Mesothelial cell of epicardium (in vitro differentiated cells): ENCODE results near the gene NTM. TPM values are rescaled to one million over a fixed set of nuclear protein-coding genes. Genes with fewer than 3 reads are reported as not detected.

Experiments used
- DNase-seq, 2 experiments: peaks; one replicate each; pipeline ENCODE4 v3.0.0; 2021; ENCODE audit warnings: low spot score in 2 of 2; ENCODE audit not compliant: unreplicated experiment in 2 of 2
- H3K27ac Mint-ChIP-seq: 2 replicates; pipeline ENCODE4 v1.8.0; 2021; ENCODE audit warnings: mixed read lengths
- H3K27me3 Mint-ChIP-seq: 2 replicates; pipeline ENCODE4 v1.8.0; 2021; ENCODE audit warnings: low read depth, mixed read lengths
- H3K36me3 Mint-ChIP-seq: 2 replicates; pipeline ENCODE4 v1.8.0; 2021; ENCODE audit warnings: mixed read lengths
- H3K4me1 Mint-ChIP-seq: 2 replicates; pipeline ENCODE4 v1.8.0; 2021; ENCODE audit warnings: mixed read lengths
- H3K4me3 Mint-ChIP-seq: 2 replicates; pipeline ENCODE4 v1.8.0; 2021; ENCODE audit warnings: mild to moderate bottlenecking, moderate library complexity, mixed read lengths
- H3K9me3 Mint-ChIP-seq: 2 replicates; pipeline ENCODE4 v1.8.0; 2021; ENCODE audit warnings: mixed read lengths
- total RNA-seq: library from RNA; stranded (reverse); gene quantifications from 3 replicates; pipeline ENCODE4 v1.2.1, GENCODE V29; 2021
- TF ChIP-seq, protein P1 (sequence below): fragments of 200-600 bp; sonication (generic); IDR thresholded peaks from one replicate; pipeline ENCODE4 v1.5.0; 2021; ENCODE audit warnings: antibody characterized with exemption; ENCODE audit not compliant: unreplicated experiment

Gene NTM
- total RNA-seq, 1 donor from 2014 or later, result 3.9 TPM

- Mint-ChIP-seq H3K4me3 (no peak overlapping the region), H3K9me3 (no peaks in the 10 kb centered on the region), H3K27me3 (peaks cover 40% of the 10 kb centered on the region), H3K36me3 (no peaks in the 10 kb centered on the region), H3K4me1 (no peaks in the 10 kb centered on the region), H3K27ac (no peak overlapping the region)
- no peak for DNase-seq
- TF ChIP-seq, protein P1, sequence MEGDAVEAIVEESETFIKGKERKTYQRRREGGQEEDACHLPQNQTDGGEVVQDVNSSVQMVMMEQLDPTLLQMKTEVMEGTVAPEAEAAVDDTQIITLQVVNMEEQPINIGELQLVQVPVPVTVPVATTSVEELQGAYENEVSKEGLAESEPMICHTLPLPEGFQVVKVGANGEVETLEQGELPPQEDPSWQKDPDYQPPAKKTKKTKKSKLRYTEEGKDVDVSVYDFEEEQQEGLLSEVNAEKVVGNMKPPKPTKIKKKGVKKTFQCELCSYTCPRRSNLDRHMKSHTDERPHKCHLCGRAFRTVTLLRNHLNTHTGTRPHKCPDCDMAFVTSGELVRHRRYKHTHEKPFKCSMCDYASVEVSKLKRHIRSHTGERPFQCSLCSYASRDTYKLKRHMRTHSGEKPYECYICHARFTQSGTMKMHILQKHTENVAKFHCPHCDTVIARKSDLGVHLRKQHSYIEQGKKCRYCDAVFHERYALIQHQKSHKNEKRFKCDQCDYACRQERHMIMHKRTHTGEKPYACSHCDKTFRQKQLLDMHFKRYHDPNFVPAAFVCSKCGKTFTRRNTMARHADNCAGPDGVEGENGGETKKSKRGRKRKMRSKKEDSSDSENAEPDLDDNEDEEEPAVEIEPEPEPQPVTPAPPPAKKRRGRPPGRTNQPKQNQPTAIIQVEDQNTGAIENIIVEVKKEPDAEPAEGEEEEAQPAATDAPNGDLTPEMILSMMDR, result no peak
These were observed 977.0 kb downstream of the NTM start for GRCh38 chr11:132347156-132348090.

DNA sequence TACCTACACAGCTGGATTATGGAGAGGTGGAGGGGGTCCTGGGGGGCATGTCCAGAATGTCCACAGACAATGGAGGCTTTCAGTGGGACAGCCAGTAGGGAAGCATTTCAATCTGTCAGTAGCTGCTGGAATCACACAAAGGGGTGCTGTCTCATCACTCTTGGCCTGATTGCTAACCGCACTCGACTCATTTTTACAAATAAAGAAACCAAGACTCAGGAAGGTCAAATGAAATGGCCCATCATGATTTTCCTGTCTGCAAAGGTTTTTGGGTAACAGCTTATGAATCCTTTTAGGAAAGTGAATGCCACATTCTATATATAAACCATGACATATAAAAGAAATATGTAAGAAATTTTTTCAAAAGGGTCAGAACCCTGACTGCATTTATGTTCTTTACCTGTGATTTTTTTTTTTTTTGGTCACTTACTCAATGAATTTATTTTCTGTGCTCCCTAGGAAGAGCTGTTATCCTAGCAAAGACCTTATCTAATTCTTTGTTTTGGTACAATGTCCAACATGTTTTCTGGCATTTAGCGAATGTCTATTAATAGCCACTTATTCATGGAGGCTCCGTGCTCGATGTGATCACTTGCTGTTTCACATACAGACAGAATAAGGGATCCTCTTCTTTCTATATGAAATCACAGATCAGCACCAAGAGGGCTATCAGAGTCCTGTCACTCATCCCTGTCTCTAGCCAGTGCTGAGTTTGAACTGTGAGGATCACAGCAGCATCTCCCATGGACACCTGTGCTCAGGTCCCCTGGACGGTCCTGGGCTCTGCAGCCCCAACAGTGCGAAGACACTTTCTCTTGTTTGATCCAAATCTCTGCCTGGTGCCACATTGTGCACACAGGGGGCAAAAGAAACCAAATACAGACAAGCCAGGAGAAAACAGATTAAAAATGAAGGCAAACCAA, 979.7 kb downstream of the NTM start:
- no peaks in the 10 kb centered on the region for H3K4me1 Mint-ChIP-seq
- H3K9me3 Mint-ChIP-seq, result no peaks in the 10 kb centered on the region
- no peak overlapping the region for H3K27ac Mint-ChIP-seq
- TF ChIP-seq, protein P1, result no peak
- no peak overlapping the region for H3K4me3 Mint-ChIP-seq
- no peaks in the 10 kb centered on the region for H3K36me3 Mint-ChIP-seq
- peaks cover 42% of the 10 kb centered on the region for H3K27me3 Mint-ChIP-seq
- no peak for DNase-seq

DNA sequence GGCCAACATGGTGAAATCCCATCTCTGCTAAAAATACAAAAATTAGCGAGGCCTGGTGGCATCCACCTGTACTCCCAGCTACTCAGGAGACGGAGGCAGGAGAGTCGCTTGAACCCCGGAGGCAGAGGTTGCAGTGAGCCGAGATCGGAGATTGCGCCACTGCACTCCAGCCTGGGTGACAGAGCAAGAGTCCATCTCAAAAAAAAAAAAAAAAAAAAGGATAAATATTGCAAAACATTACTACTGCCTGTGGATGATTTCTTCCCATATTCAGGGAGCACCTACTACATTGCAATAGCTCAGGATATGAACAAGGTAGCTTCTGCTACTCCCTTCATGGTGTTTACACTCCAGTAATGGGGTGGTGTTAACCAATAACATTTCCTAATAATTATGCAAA, 980.6 kb downstream of the NTM start:
- Mint-ChIP-seq H3K36me3 (no peaks in the 10 kb centered on the region), H3K27me3 (peaks cover 45% of the 10 kb centered on the region), H3K4me1 (no peaks in the 10 kb centered on the region), H3K27ac (no peak overlapping the region), H3K4me3 (no peak overlapping the region), H3K9me3 (no peaks in the 10 kb centered on the region)
- DNase-seq, result no peak
- TF ChIP-seq, protein P1, result no peak

- no peak for DNase-seq
- no peak overlapping the region for H3K4me3 Mint-ChIP-seq
- no peaks in the 10 kb centered on the region for H3K4me1 Mint-ChIP-seq
- H3K27ac Mint-ChIP-seq, result no peak overlapping the region
- TF ChIP-seq, protein P1, result no peak
- H3K36me3 Mint-ChIP-seq, result no peaks in the 10 kb centered on the region
- H3K9me3 Mint-ChIP-seq, result no peaks in the 10 kb centered on the region
- peaks cover 52% of the 10 kb centered on the region for H3K27me3 Mint-ChIP-seq
These were observed 982.1 kb downstream of the NTM start for GRCh38 chr11:132352497-132352896.

DNA sequence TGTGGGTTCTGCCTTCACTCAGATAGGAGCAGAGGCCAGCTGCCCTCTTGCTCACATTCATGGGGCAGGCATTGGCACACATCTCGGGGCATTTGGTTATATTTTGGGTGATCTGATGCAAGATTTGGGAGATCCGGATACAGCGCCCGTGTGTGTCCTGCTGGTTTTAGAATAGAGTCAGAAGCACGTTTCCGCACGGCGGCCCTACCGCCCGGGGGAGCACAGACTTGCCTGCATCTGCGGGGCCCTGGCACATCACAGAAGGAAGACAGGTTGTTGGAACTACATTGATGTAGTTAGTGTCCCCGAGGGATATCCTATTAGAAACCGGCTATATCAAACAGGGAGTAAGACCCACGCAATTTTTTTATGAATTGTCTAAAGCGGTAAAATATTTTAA, 982.8 kb downstream of the NTM start:
- no peak overlapping the region for H3K4me3 Mint-ChIP-seq
- TF ChIP-seq, protein P1, result no peak
- no peaks in the 10 kb centered on the region for H3K9me3 Mint-ChIP-seq
- no peak overlapping the region for H3K27ac Mint-ChIP-seq
- no peaks in the 10 kb centered on the region for H3K4me1 Mint-ChIP-seq
- no peak for DNase-seq
- peaks cover 50% of the 10 kb centered on the region for H3K27me3 Mint-ChIP-seq
- no peaks in the 10 kb centered on the region for H3K36me3 Mint-ChIP-seq
